Glutamatergic neuron (in vitro differentiated cells): ENCODE data around the gene EXTL2. TPM values are rescaled to one million over a fixed set of nuclear protein-coding genes. Genes with fewer than 3 reads are reported as not detected.

ENCODE experiments used
- DNase-seq: peaks from one replicate; pipeline ENCODE4 v3.0.0; 2022
- H3K27ac Mint-ChIP-seq: one replicate; pipeline ENCODE4 v1.8.0; 2020; ENCODE audit warnings: mild to moderate bottlenecking, mixed read lengths, inconsistent platforms; ENCODE audit not compliant: unreplicated experiment
- H3K27me3 Mint-ChIP-seq: one replicate; pipeline ENCODE4 v1.8.0; 2020; ENCODE audit warnings: mild to moderate bottlenecking, moderate library complexity, mixed read lengths, inconsistent platforms; ENCODE audit not compliant: unreplicated experiment
- H3K36me3 Mint-ChIP-seq: one replicate; pipeline ENCODE4 v1.8.0; 2020; ENCODE audit warnings: mild to moderate bottlenecking, mixed read lengths, inconsistent platforms; ENCODE audit not compliant: unreplicated experiment
- H3K4me1 Mint-ChIP-seq: one replicate; pipeline ENCODE4 v1.8.0; 2020; ENCODE audit warnings: mild to moderate bottlenecking, low read depth, mixed read lengths, inconsistent platforms; ENCODE audit not compliant: unreplicated experiment
- H3K4me3 Mint-ChIP-seq: one replicate; pipeline ENCODE4 v1.8.0; 2020; ENCODE audit warnings: mild to moderate bottlenecking, mixed read lengths, inconsistent platforms; ENCODE audit not compliant: unreplicated experiment
- H3K9me3 Mint-ChIP-seq: one replicate; pipeline ENCODE4 v1.8.0; 2020; ENCODE audit warnings: mild to moderate bottlenecking, moderate library complexity, mixed read lengths, inconsistent platforms; ENCODE audit not compliant: unreplicated experiment
- CTCF ChIP-seq: fragments of 200-600 bp; sonication (generic); IDR thresholded peaks from one replicate; pipeline ENCODE4 v1.5.0; 2021; ENCODE audit not compliant: partially characterized antibody, unreplicated experiment
- total RNA-seq: library from RNA; stranded (reverse); fragmentation: NEBNext Ultra II Directional; extraction: Animal tissue kit (Norgen Biotek cat#: 25700); gene quantifications from one replicate; pipeline ENCODE4 v1.2.1, GENCODE V29; 2021; ENCODE audit not compliant: unreplicated experiment

Gene EXTL2
- total RNA-seq, 1 donor from 2014 or later, result 27.9 TPM

- TF ChIP-seq CTCF, result no peak
- H3K27me3 Mint-ChIP-seq, result no peaks in the 10 kb centered on the region
- H3K4me3 Mint-ChIP-seq, result no peak overlapping the region
- H3K9me3 Mint-ChIP-seq, result no peaks in the 10 kb centered on the region
- H3K27ac Mint-ChIP-seq, result no peak overlapping the region
- no peaks in the 10 kb centered on the region for H3K36me3 Mint-ChIP-seq
- no peaks in the 10 kb centered on the region for H3K4me1 Mint-ChIP-seq
- DNase-seq, result no peak
These were observed 11.9 kb downstream of the EXTL2 start for GRCh38 chr1:100882698-100883097.

GRCh38 chr1:100881687-100882086 lies 13.0 kb downstream of the EXTL2 start:
- Mint-ChIP-seq H3K27me3 (no peaks in the 10 kb centered on the region), H3K36me3 (no peaks in the 10 kb centered on the region), H3K27ac (no peak overlapping the region), H3K4me1 (no peaks in the 10 kb centered on the region), H3K4me3 (no peak overlapping the region), H3K9me3 (no peaks in the 10 kb centered on the region)
- TF ChIP-seq CTCF, result no peak
- no peak for DNase-seq

GRCh38 chr1:100879422-100879821 lies 15.2 kb downstream of the EXTL2 start:
- Mint-ChIP-seq H3K27me3 (no peaks in the 10 kb centered on the region), H3K9me3 (no peaks in the 10 kb centered on the region), H3K36me3 (no peaks in the 10 kb centered on the region), H3K4me3 (no peak overlapping the region), H3K4me1 (no peaks in the 10 kb centered on the region), H3K27ac (no peak overlapping the region)
- no peak for DNase-seq
- TF ChIP-seq CTCF, result no peak

GRCh38 chr1:100876291-100876690 lies 18.4 kb downstream of the EXTL2 start:
- Mint-ChIP-seq H3K27ac (no peak overlapping the region), H3K4me1 (no peaks in the 10 kb centered on the region), H3K27me3 (no peaks in the 10 kb centered on the region), H3K36me3 (no peaks in the 10 kb centered on the region), H3K9me3 (no peaks in the 10 kb centered on the region), H3K4me3 (no peak overlapping the region)
- DNase-seq, result no peak
- TF ChIP-seq CTCF, result no peak

GRCh38 chr1:100875228-100875627 lies 19.4 kb downstream of the EXTL2 start:
- Mint-ChIP-seq H3K9me3 (no peaks in the 10 kb centered on the region), H3K4me1 (no peaks in the 10 kb centered on the region), H3K27ac (peak overlapping the region; percentile 30), H3K36me3 (no peaks in the 10 kb centered on the region), H3K27me3 (peaks cover 1% of the 10 kb centered on the region), H3K4me3 (no peak overlapping the region)
- no peak for DNase-seq
- TF ChIP-seq CTCF, result no peak
